ENCODE data around the gene ZNF446.

- TF ChIP-seq CTCF (conservative IDR thresholded peaks at IDR 0.05; ENCODE audit: low read length), result no peak
- no peak for TF ChIP-seq EZH2phosphoT487 (IDR thresholded peaks at IDR 0.05; ENCODE audit: borderline replicate concordance)
Measured at GRCh38 chr19:58477871-58478270, 1.7 kb downstream of the ZNF446 start.
